Measurements from ENCODE around the gene CCDC136.

Gene CCDC136

GRCh38 chr7:128862571-128863432, 71.0 kb downstream of the CCDC136 start, which contains the start of gene ATP6V1F:
TSS of gene ATP6V1F (plus strand) at chr7:128862856. CDS start at chr7:128862905, 49 bp downstream.
- peak; percentile 98 for DNase-seq (ENCODE audit: low read depth)

GRCh38 chr7:128863433-128863989, 71.7 kb downstream of the CCDC136 start:
- peak; percentile 28 for DNase-seq (ENCODE audit: low read depth)

- DNase-seq (ENCODE audit: low read depth): no peak
These were observed 73.5 kb downstream of the CCDC136 start for GRCh38 chr7:128865303-128865702.

- no peak for DNase-seq (ENCODE audit: low read depth)
These were observed 74.5 kb downstream of the CCDC136 start for GRCh38 chr7:128865996-128866877.

GRCh38 chr7:128867241-128867640, 75.5 kb downstream of the CCDC136 start:
- no peak for DNase-seq (ENCODE audit: low read depth)

- DNase-seq (ENCODE audit: low read depth): no peak
These were observed 76.3 kb downstream of the CCDC136 start for GRCh38 chr7:128867842-128868623.

- DNase-seq (ENCODE audit: low read depth): no peak
These were observed 76.9 kb downstream of the CCDC136 start for GRCh38 chr7:128868624-128869137.

- DNase-seq (ENCODE audit: low read depth): peak; percentile 48
These were observed 77.6 kb downstream of the CCDC136 start for GRCh38 chr7:128869138-128869943.

- no peak for DNase-seq (ENCODE audit: low read depth)
These were observed 78.1 kb downstream of the CCDC136 start for GRCh38 chr7:128869944-128870285.

- DNase-seq (ENCODE audit: low read depth): no peak
These were observed 79.3 kb downstream of the CCDC136 start for GRCh38 chr7:128871050-128871449.

Data from activated T-cell treated with anti-CD3 and anti-CD28 coated beads for 48 hours (primary cell).